ENCODE data around the gene MRPS14. TPM values are rescaled to one million over a fixed set of nuclear protein-coding genes. Genes with fewer than 3 reads are reported as not detected.

The MRPS14 gene
- total and polyA plus RNA-seq, 2 donors (not counting 1 experiment from before 2014, with no cell fraction given), result 31.6 to 39.5 TPM

- Histone ChIP-seq H3K79me2 (ENCODE audit: control insufficient read depth, insufficient read depth, low read length) (no peaks in the 10 kb centered on the region), H2AFZ (ENCODE audit: low read length) (no peak overlapping the region), H3K4me3 (replicated peaks in 1 of 4; ENCODE audit: control extremely low read depth in 1 of 4, insufficient read depth in 1 of 4, low read depth in 3 of 4, low read length in 4 of 4) (no peak overlapping the region), H4K20me1 (ENCODE audit: control insufficient read depth, extremely low read depth, insufficient read depth, low read length) (no peaks in the 10 kb centered on the region), H3K27me3 (ENCODE audit: control insufficient read depth, insufficient read depth, low read length) (no peaks in the 10 kb centered on the region), H3K4me1 (ENCODE audit: control insufficient read depth, extremely low read depth, insufficient read depth, low read length) (no peaks in the 10 kb centered on the region), H3K9ac (ENCODE audit: insufficient read depth, low read length) (no peak overlapping the region), H3K9me3 (ENCODE audit: control insufficient read depth, insufficient read depth, low read depth, low read length) (no peaks in the 10 kb centered on the region), H3K36me3 (ENCODE audit: control insufficient read depth, insufficient read depth, low read length) (no peaks in the 10 kb centered on the region), H3K27ac (ENCODE audit: insufficient read depth, low read length) (no peak overlapping the region), H3K4me2 (ENCODE audit: extremely low read depth, insufficient read depth, low read length) (no peak overlapping the region)
- DNase-seq (ENCODE audit: low read depth in 2 of 2), result no peak
- TF ChIP-seq EZH2 (IDR thresholded peaks at IDR 0.05; ENCODE audit: low read length, missing control alignments) (no peak), CTCF (conservative IDR thresholded peaks at IDR 0.05 in 1 of 2, IDR thresholded peaks at IDR 0.05 in 1 of 2; ENCODE audit: low read depth in 1 of 2, low read length in 2 of 2) (no peak)
These were observed 14.2 kb upstream of the MRPS14 start for GRCh38 chr1:175037416-175037815.

GRCh38 chr1:175036476-175036875 is 13.3 kb upstream of the MRPS14 start:
- Histone ChIP-seq H3K9me3 (ENCODE audit: control insufficient read depth, insufficient read depth, low read depth, low read length) (no peaks in the 10 kb centered on the region), H3K79me2 (ENCODE audit: control insufficient read depth, insufficient read depth, low read length) (no peaks in the 10 kb centered on the region), H2AFZ (ENCODE audit: low read length) (no peak overlapping the region), H3K27me3 (ENCODE audit: control insufficient read depth, insufficient read depth, low read length) (no peaks in the 10 kb centered on the region), H3K4me2 (ENCODE audit: extremely low read depth, insufficient read depth, low read length) (no peak overlapping the region), H3K9ac (ENCODE audit: insufficient read depth, low read length) (no peak overlapping the region), H3K36me3 (ENCODE audit: control insufficient read depth, insufficient read depth, low read length) (no peaks in the 10 kb centered on the region), H4K20me1 (ENCODE audit: control insufficient read depth, extremely low read depth, insufficient read depth, low read length) (no peaks in the 10 kb centered on the region), H3K4me3 (replicated peaks in 1 of 4; ENCODE audit: control extremely low read depth in 1 of 4, insufficient read depth in 1 of 4, low read depth in 3 of 4, low read length in 4 of 4) (no peak overlapping the region), H3K4me1 (ENCODE audit: control insufficient read depth, extremely low read depth, insufficient read depth, low read length) (no peaks in the 10 kb centered on the region), H3K27ac (ENCODE audit: insufficient read depth, low read length) (no peak overlapping the region)
- no peak for DNase-seq (ENCODE audit: low read depth in 2 of 2)
- TF ChIP-seq EZH2 (IDR thresholded peaks at IDR 0.05; ENCODE audit: low read length, missing control alignments) (no peak), CTCF (conservative IDR thresholded peaks at IDR 0.05 in 1 of 2, IDR thresholded peaks at IDR 0.05 in 1 of 2; ENCODE audit: low read depth in 1 of 2, low read length in 2 of 2) (no peak)

GRCh38 chr1:175035865-175036264 is 12.6 kb upstream of the MRPS14 start:
- no peaks in the 10 kb centered on the region for H3K4me1 ChIP-seq (ENCODE audit: control insufficient read depth, extremely low read depth, insufficient read depth, low read length)
- no peaks in the 10 kb centered on the region for H3K9me3 ChIP-seq (ENCODE audit: control insufficient read depth, insufficient read depth, low read depth, low read length)
- no peaks in the 10 kb centered on the region for H3K79me2 ChIP-seq (ENCODE audit: control insufficient read depth, insufficient read depth, low read length)
- no peak overlapping the region for H3K9ac ChIP-seq (ENCODE audit: insufficient read depth, low read length)
- no peaks in the 10 kb centered on the region for H3K36me3 ChIP-seq (ENCODE audit: control insufficient read depth, insufficient read depth, low read length)
- H3K4me2 ChIP-seq (ENCODE audit: extremely low read depth, insufficient read depth, low read length), result no peak overlapping the region
- H4K20me1 ChIP-seq (ENCODE audit: control insufficient read depth, extremely low read depth, insufficient read depth, low read length), result no peaks in the 10 kb centered on the region
- H3K27ac ChIP-seq (ENCODE audit: insufficient read depth, low read length), result no peak overlapping the region
- H2AFZ ChIP-seq (ENCODE audit: low read length), result no peak overlapping the region
- H3K27me3 ChIP-seq (ENCODE audit: control insufficient read depth, insufficient read depth, low read length), result no peaks in the 10 kb centered on the region
- TF ChIP-seq EZH2 (IDR thresholded peaks at IDR 0.05; ENCODE audit: low read length, missing control alignments) (no peak), CTCF (conservative IDR thresholded peaks at IDR 0.05 in 1 of 2, IDR thresholded peaks at IDR 0.05 in 1 of 2; ENCODE audit: low read depth in 1 of 2, low read length in 2 of 2) (no peak)
- H3K4me3 ChIP-seq (replicated peaks in 1 of 4; ENCODE audit: control extremely low read depth in 1 of 4, insufficient read depth in 1 of 4, low read depth in 3 of 4, low read length in 4 of 4), result no peak overlapping the region
- DNase-seq (ENCODE audit: low read depth in 2 of 2), result no peak
